PC-9 (cell line): Measurements from ENCODE around the gene ANKEF1. TPM values are rescaled to one million over a fixed set of nuclear protein-coding genes. Genes with fewer than 3 reads are reported as not detected.

ENCODE experiments used
- BruUV-seq: library from RNA; stranded (reverse); fragments of 400-500 nt; replicated peaks from 2 replicates; lab custom pipeline; 2021; lab: Mats Ljungman, UMichigan
- CTCF ChIA-PET: fragments of 300-600 bp; sonication (Branson Sonifier 250); formaldehyde crosslinking; loops from one replicate; lab custom pipeline; 2022; ENCODE audit warnings: antibody characterized with exemption; lab: Charles Lee
- POLR2A ChIA-PET: fragments of 300-600 bp; sonication (Branson Sonifier 250); formaldehyde crosslinking; loops from one replicate; lab custom pipeline; 2022; ENCODE audit warnings: antibody characterized with exemption; ENCODE audit not compliant: unreplicated experiment; lab: Charles Lee
- DNase-seq, 2 experiments: peaks; one replicate each; pipeline versions ENCODE4 v3.0.0 to v3.0.0-alpha.2; 2015 to 2022; ENCODE audit warnings: mixed read lengths in 1 of 2
- H2AFZ ChIP-seq: fragments of 200-600 bp; sonication (generic); 2 replicates; pipeline ENCODE4 v1.8.1; 2017; ENCODE audit warnings: antibody characterized with exemption
- H3F3A ChIP-seq: fragments of 200-600 bp; sonication (generic); 2 replicates; pipeline ENCODE4 v1.8.1; 2017; ENCODE audit warnings: antibody characterized with exemption, mild to moderate bottlenecking, low read depth; ENCODE audit not compliant: insufficient read depth
- H3K27ac ChIP-seq: fragments of 200-600 bp; sonication (generic); 2 replicates; pipeline ENCODE4 v1.6.1; 2016; ENCODE audit warnings: mixed run types
- H3K27me3 ChIP-seq: fragments of 200-600 bp; sonication (generic); 2 replicates; pipeline ENCODE4 v1.6.1; 2016; ENCODE audit warnings: low read depth, mixed run types; ENCODE audit not compliant: insufficient read depth
- H3K36me3 ChIP-seq: fragments of 200-600 bp; sonication (generic); 2 replicates; pipeline ENCODE4 v1.6.1; 2016; ENCODE audit warnings: low read depth, mixed run types
- H3K4me1 ChIP-seq: fragments of 200-600 bp; sonication (generic); replicated peaks from 2 replicates; pipeline ENCODE4 v1.6.1; 2016; ENCODE audit warnings: mixed run types; ENCODE audit not compliant: insufficient read depth
- H3K4me2 ChIP-seq: fragments of 200-600 bp; sonication (generic); 2 replicates; pipeline ENCODE4 v1.6.1; 2017; ENCODE audit warnings: mixed run types
- H3K4me3 ChIP-seq: fragments of 200-600 bp; sonication (generic); 2 replicates; pipeline ENCODE4 v1.6.1; 2016; ENCODE audit warnings: mixed run types
- H3K79me2 ChIP-seq: fragments of 200-600 bp; sonication (generic); 2 replicates; pipeline ENCODE4 v1.6.1; 2017; ENCODE audit warnings: low read depth, mixed run types
- H3K9me2 ChIP-seq: fragments of 200-600 bp; sonication (generic); 2 replicates; pipeline ENCODE4 v1.8.1; 2017; ENCODE audit warnings: mild to moderate bottlenecking; ENCODE audit not compliant: insufficient read depth
- H3K9me3 ChIP-seq: fragments of 200-600 bp; sonication (generic); 2 replicates; pipeline ENCODE4 v1.8.1; 2016; ENCODE audit warnings: low read depth; ENCODE audit not compliant: insufficient read depth
- H4K20me1 ChIP-seq: fragments of 200-600 bp; sonication (generic); 2 replicates; pipeline ENCODE4 v1.8.1; 2017; ENCODE audit not compliant: insufficient read depth
- CTCF ChIP-seq: fragments of 200-600 bp; sonication (generic); conservative IDR thresholded peaks from 2 replicates; pipeline ENCODE4 v1.6.1; 2017; ENCODE audit warnings: mixed run types, antibody characterized with exemption, mild to moderate bottlenecking, moderate library complexity
- EZH2 ChIP-seq: fragments of 200-600 bp; sonication (generic); IDR thresholded peaks from 2 replicates; pipeline ENCODE4 v1.8.0; 2017; ENCODE audit warnings: antibody characterized with exemption, low read depth
- intact Hi-C: fragments of 100-400 bp; cut with micrococcal nuclease; formaldehyde crosslinking; loops from one replicate; pipeline ENCODE4 v1.10.0; 2022; ENCODE audit not compliant: unreplicated experiment
- total RNA-seq: library from RNA; stranded (reverse); gene quantifications from 2 replicates; pipeline ENCODE4 v1.2.3, GENCODE V29; 2021

ANKEF1 gene
- total RNA-seq, 1 experiment from 2014 or later, result 11.1 TPM

GRCh38 chr20:10002866-10003265 is 31.9 kb upstream of the ANKEF1 start:
- no peaks in the 10 kb centered on the region for H3K9me2 ChIP-seq
- no peak overlapping the region for H3K4me3 ChIP-seq
- H3K4me2 ChIP-seq, result no peak overlapping the region
- no peaks in the 10 kb centered on the region for H3K79me2 ChIP-seq
- no peaks in the 10 kb centered on the region for H3F3A ChIP-seq
- H3K4me1 ChIP-seq, result no peaks in the 10 kb centered on the region
- H3K27ac ChIP-seq, result no peak overlapping the region
- H4K20me1 ChIP-seq, result no peaks in the 10 kb centered on the region
- H3K36me3 ChIP-seq, result no peaks in the 10 kb centered on the region
- ChIA-PET POLR2A (no interaction called here), CTCF (no interaction called here)
- no TSS peak for BruUV-seq
- H3K9me3 ChIP-seq, result no peaks in the 10 kb centered on the region
- no peak for TF ChIP-seq EZH2
- H3K27me3 ChIP-seq, result no peaks in the 10 kb centered on the region
- H2AFZ ChIP-seq, result no peak overlapping the region
- intact Hi-C loops, result no loop called here
- DNase-seq, result no peak

- TF ChIP-seq CTCF, result no peak
- TF ChIP-seq EZH2, result no peak
- no peak for DNase-seq
- H3K27ac ChIP-seq, result no peak overlapping the region
- H3K27me3 ChIP-seq, result no peaks in the 10 kb centered on the region
- BruUV-seq, result no TSS peak
- intact Hi-C loops, result no loop called here
- no peaks in the 10 kb centered on the region for H3K9me2 ChIP-seq
- H3K9me3 ChIP-seq, result no peaks in the 10 kb centered on the region
- H3K79me2 ChIP-seq, result no peaks in the 10 kb centered on the region
- ChIA-PET CTCF (no interaction called here), POLR2A (no interaction called here)
- H3K36me3 ChIP-seq, result no peaks in the 10 kb centered on the region
- H4K20me1 ChIP-seq, result no peaks in the 10 kb centered on the region
- H2AFZ ChIP-seq, result no peak overlapping the region
- H3K4me2 ChIP-seq, result no peak overlapping the region
- H3F3A ChIP-seq, result no peaks in the 10 kb centered on the region
- no peaks in the 10 kb centered on the region for H3K4me1 ChIP-seq
- no peak overlapping the region for H3K4me3 ChIP-seq
Measured at GRCh38 chr20:10004900-10005299, 29.9 kb upstream of the ANKEF1 start.

GRCh38 chr20:10005885-10006284 is 28.9 kb upstream of the ANKEF1 start:
- ChIA-PET CTCF (interaction anchor here (0.6 kb wide), 1 partner anchor 28 kb away, joined by 3 read pairs; no protein-coding TSS in a partner anchor), POLR2A (no interaction called here)
- H3K27ac ChIP-seq, result no peak overlapping the region
- H2AFZ ChIP-seq, result no peak overlapping the region
- no peaks in the 10 kb centered on the region for H3K9me2 ChIP-seq
- no peak for DNase-seq
- no peaks in the 10 kb centered on the region for H3K4me1 ChIP-seq
- TF ChIP-seq CTCF, result no peak
- no peak for TF ChIP-seq EZH2
- H3K4me3 ChIP-seq, result no peak overlapping the region
- no peaks in the 10 kb centered on the region for H3K9me3 ChIP-seq
- no peaks in the 10 kb centered on the region for H3K27me3 ChIP-seq
- H3K79me2 ChIP-seq, result no peaks in the 10 kb centered on the region
- H3F3A ChIP-seq, result no peaks in the 10 kb centered on the region
- no peak overlapping the region for H3K4me2 ChIP-seq
- H4K20me1 ChIP-seq, result no peaks in the 10 kb centered on the region
- no peaks in the 10 kb centered on the region for H3K36me3 ChIP-seq
- intact Hi-C loops, result no loop called here
- BruUV-seq, result no TSS peak

GRCh38 chr20:10006447-10007090 is 28.2 kb upstream of the ANKEF1 start:
- BruUV-seq, result no TSS peak
- H2AFZ ChIP-seq, result no peak overlapping the region
- POLR2A ChIA-PET, result no interaction called here
- no peaks in the 10 kb centered on the region for H3K4me1 ChIP-seq
- intact Hi-C loops, result no loop called here
- no peak overlapping the region for H3K4me2 ChIP-seq
- H3K9me2 ChIP-seq, result no peaks in the 10 kb centered on the region
- H4K20me1 ChIP-seq, result no peaks in the 10 kb centered on the region
- no peaks in the 10 kb centered on the region for H3K27me3 ChIP-seq
- TF ChIP-seq CTCF (no peak), EZH2 (no peak)
- no peaks in the 10 kb centered on the region for H3F3A ChIP-seq
- H3K36me3 ChIP-seq, result no peaks in the 10 kb centered on the region
- no peaks in the 10 kb centered on the region for H3K79me2 ChIP-seq
- CTCF ChIA-PET, result no interaction called here
- no peak overlapping the region for H3K4me3 ChIP-seq
- DNase-seq, result no peak
- no peaks in the 10 kb centered on the region for H3K9me3 ChIP-seq
- H3K27ac ChIP-seq, result no peak overlapping the region
